HL-60 (cell line): ENCODE results near the gene KCNQ5.

Experiments
- DNase-seq, 2 experiments: peaks; one replicate each; pipeline ENCODE4 v3.0.0-alpha.2; 2010 to 2020; ENCODE audit warnings: low read depth in 1 of 2, low spot score in 1 of 2
- H3K27ac ChIP-seq: fragments of 250-450 bp; sonication (Bioruptor Pico); replicated peaks from 2 replicates; pipeline ENCODE4 v1.5.1; 2020; ENCODE audit warnings: mild to moderate bottlenecking, moderate library complexity
- H3K27me3 ChIP-seq: fragments of 250-450 bp; sonication (Bioruptor Pico); 2 replicates; pipeline ENCODE4 v1.5.1; 2021; ENCODE audit warnings: mild to moderate bottlenecking, moderate library complexity; ENCODE audit not compliant: insufficient read depth, poor library complexity, severe bottlenecking
- H3K4me3 ChIP-seq: replicated peaks from 2 replicates; pipeline ENCODE4 v1.5.1; 2011; ENCODE audit warnings: mild to moderate bottlenecking, control low read depth, low read length; ENCODE audit not compliant: insufficient read depth
- GABPA ChIP-seq: IDR thresholded peaks from 2 replicates; pipeline ENCODE4 v1.6.1; 2012; ENCODE audit warnings: low read depth
- POLR2AphosphoS5 ChIP-seq: IDR thresholded peaks from 2 replicates; pipeline ENCODE4 v1.6.1; 2012; ENCODE audit warnings: low read depth
- REST ChIP-seq: IDR thresholded peaks from 2 replicates; pipeline ENCODE4 v1.6.1; 2012; ENCODE audit warnings: low read depth; ENCODE audit not compliant: insufficient replicate concordance
- SPI1 ChIP-seq: IDR thresholded peaks from 2 replicates; pipeline ENCODE4 v1.6.1; 2012; ENCODE audit warnings: low read depth, mild to moderate bottlenecking, borderline replicate concordance
- TF ChIP-seq, protein P1 (sequence below): IDR thresholded peaks from one replicate; pipeline ENCODE4 v1.5.1; 2011; ENCODE audit warnings: low read length, control low read depth, inconsistent platforms; ENCODE audit not compliant: insufficient read depth

Gene KCNQ5

GRCh38 chr6:72716916-72717315, 95.1 kb downstream of the KCNQ5 start:
- H3K27me3 ChIP-seq: no peaks in the 10 kb centered on the region
- DNase-seq: no peak
- no peak overlapping the region for H3K4me3 ChIP-seq
- TF ChIP-seq REST (no peak), GABPA (no peak), SPI1 (no peak), POLR2AphosphoS5 (no peak)
- TF ChIP-seq, protein P1, sequence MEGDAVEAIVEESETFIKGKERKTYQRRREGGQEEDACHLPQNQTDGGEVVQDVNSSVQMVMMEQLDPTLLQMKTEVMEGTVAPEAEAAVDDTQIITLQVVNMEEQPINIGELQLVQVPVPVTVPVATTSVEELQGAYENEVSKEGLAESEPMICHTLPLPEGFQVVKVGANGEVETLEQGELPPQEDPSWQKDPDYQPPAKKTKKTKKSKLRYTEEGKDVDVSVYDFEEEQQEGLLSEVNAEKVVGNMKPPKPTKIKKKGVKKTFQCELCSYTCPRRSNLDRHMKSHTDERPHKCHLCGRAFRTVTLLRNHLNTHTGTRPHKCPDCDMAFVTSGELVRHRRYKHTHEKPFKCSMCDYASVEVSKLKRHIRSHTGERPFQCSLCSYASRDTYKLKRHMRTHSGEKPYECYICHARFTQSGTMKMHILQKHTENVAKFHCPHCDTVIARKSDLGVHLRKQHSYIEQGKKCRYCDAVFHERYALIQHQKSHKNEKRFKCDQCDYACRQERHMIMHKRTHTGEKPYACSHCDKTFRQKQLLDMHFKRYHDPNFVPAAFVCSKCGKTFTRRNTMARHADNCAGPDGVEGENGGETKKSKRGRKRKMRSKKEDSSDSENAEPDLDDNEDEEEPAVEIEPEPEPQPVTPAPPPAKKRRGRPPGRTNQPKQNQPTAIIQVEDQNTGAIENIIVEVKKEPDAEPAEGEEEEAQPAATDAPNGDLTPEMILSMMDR: no peak
- H3K27ac ChIP-seq: no peak overlapping the region

DNA sequence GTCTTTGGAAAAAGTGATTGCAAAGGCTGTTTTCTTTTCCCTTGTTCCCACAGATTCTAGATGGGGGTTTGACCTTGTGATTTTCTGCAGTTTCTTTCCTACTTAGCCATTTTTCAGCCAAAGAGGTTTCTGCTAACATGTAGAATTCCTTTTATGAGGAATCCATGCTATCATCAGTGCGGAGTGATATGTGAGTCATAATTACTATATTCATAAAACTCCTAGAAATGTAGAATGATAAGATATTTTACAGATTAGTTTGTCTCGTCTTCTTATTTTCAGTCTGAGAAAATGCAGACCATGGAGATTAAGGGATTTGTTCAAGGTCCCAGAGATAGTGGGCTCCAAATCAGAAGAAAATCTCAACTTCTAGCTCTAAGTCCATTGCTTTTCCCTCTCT, 98.6 kb downstream of the KCNQ5 start:
- DNase-seq: no peak
- H3K27ac ChIP-seq: no peak overlapping the region
- no peaks in the 10 kb centered on the region for H3K27me3 ChIP-seq
- H3K4me3 ChIP-seq: no peak overlapping the region
- TF ChIP-seq REST (no peak), SPI1 (no peak), GABPA (no peak), POLR2AphosphoS5 (no peak)
- TF ChIP-seq, protein P1: no peak

- no peak overlapping the region for H3K4me3 ChIP-seq
- TF ChIP-seq SPI1 (no peak), GABPA (no peak), POLR2AphosphoS5 (no peak), REST (no peak)
- TF ChIP-seq, protein P1: no peak
- H3K27ac ChIP-seq: no peak overlapping the region
- no peak for DNase-seq
- no peaks in the 10 kb centered on the region for H3K27me3 ChIP-seq
Observed at GRCh38 chr6:72721346-72721745, 99.5 kb downstream of the KCNQ5 start.
